ENCODE results near the gene KDM4C. TPM values are rescaled to one million over a fixed set of nuclear protein-coding genes. Genes with fewer than 3 reads are reported as not detected.

Gene KDM4C
- polyA plus RNA-seq, 1 donor (not counting 4 experiments of a cell fraction or from before 2014, with no cell fraction given) = 17.2 TPM

DNA sequence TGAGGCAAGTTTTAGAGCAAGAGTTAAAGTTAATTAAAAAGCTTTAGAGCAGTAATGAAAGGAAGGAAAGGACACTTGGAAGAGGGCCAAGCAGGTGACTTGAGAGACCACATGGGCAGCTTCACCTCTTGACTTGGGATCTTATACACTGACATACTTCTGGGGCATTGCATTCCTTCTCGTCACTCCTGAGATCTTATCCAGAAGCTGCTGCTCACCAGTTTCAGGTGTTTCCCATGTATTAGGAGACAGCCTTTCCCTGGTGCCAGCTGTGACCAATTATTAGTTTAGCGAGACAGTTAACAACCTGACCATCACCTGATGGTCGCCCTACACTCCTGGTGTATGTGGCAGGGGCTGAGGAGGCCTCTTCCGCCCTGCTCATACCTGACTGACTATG is 382.1 kb downstream of the KDM4C start:
- dilution Hi-C loops (cut with MboI; ENCODE audit: extremely low pct_ligation_motif_present, low sequenced_read_pairs) = no loop called here
- Histone ChIP-seq H2AFZ (ENCODE audit: control insufficient read depth, low read length) (no peak overlapping the region), H3K4me2 (ENCODE audit: control insufficient read depth, extremely low read depth, insufficient read depth, low read depth, low read length) (no peak overlapping the region), H3K4me3 (ENCODE audit: control insufficient read depth in 2 of 3, extremely low read depth in 1 of 3, insufficient read depth in 2 of 3, low read depth in 1 of 3, low read length in 3 of 3) (no peak overlapping the region), H3K36me3 (ENCODE audit: control insufficient read depth in 2 of 2, extremely low read depth in 1 of 2, insufficient read depth in 2 of 2, low read length in 2 of 2) (peaks cover 0 to 2% of the 10 kb centered on the region in 2 experiments), H4K20me1 (ENCODE audit: control insufficient read depth, extremely low read depth, insufficient read depth, low read length) (no peaks in the 10 kb centered on the region), H3K79me2 (ENCODE audit: control insufficient read depth, insufficient read depth, low read length) (no peaks in the 10 kb centered on the region), H3K9ac (ENCODE audit: control insufficient read depth, extremely low read depth, insufficient read depth, low read length) (no peak overlapping the region), H3K4me1 (ENCODE audit: control insufficient read depth, extremely low read depth, insufficient read depth, low read length) (no peaks in the 10 kb centered on the region), H3K9me1 (ENCODE audit: control insufficient read depth, extremely low read depth, insufficient read depth, low read length) (no peaks in the 10 kb centered on the region), H3K9me3 (ENCODE audit: control insufficient read depth, low read depth, low read length) (no peaks in the 10 kb centered on the region), H3K27ac (ENCODE audit: control insufficient read depth, insufficient read depth, low read length) (no peak overlapping the region), H3K27me3 (ENCODE audit: control insufficient read depth, extremely low read depth, insufficient read depth, low read length) (no peaks in the 10 kb centered on the region)
- FAIRE-seq (no peak), DNase-seq (ENCODE audit: low read depth, low spot score) (no peak)
- TF ChIP-seq EZH2 (IDR thresholded peaks at IDR 0.05; ENCODE audit: low read length) (no peak), CTCF (optimal IDR thresholded peaks at IDR 0.05 in 1 of 3, IDR thresholded peaks at IDR 0.05 in 1 of 3, conservative IDR thresholded peaks at IDR 0.05 in 1 of 3; ENCODE audit: extremely low read depth in 1 of 3, insufficient read depth in 2 of 3, low read length in 3 of 3) (no peak)

- dilution Hi-C loops (cut with MboI; ENCODE audit: extremely low pct_ligation_motif_present, low sequenced_read_pairs) = no loop called here
- Histone ChIP-seq H3K4me1 (ENCODE audit: control insufficient read depth, extremely low read depth, insufficient read depth, low read length) (no peaks in the 10 kb centered on the region), H3K79me2 (ENCODE audit: control insufficient read depth, insufficient read depth, low read length) (no peaks in the 10 kb centered on the region), H3K4me3 (ENCODE audit: control insufficient read depth in 2 of 3, extremely low read depth in 1 of 3, insufficient read depth in 2 of 3, low read depth in 1 of 3, low read length in 3 of 3) (no peak overlapping the region), H3K4me2 (ENCODE audit: control insufficient read depth, extremely low read depth, insufficient read depth, low read depth, low read length) (no peak overlapping the region), H3K27me3 (ENCODE audit: control insufficient read depth, extremely low read depth, insufficient read depth, low read length) (no peaks in the 10 kb centered on the region), H3K9me1 (ENCODE audit: control insufficient read depth, extremely low read depth, insufficient read depth, low read length) (no peaks in the 10 kb centered on the region), H4K20me1 (ENCODE audit: control insufficient read depth, extremely low read depth, insufficient read depth, low read length) (no peaks in the 10 kb centered on the region), H3K27ac (ENCODE audit: control insufficient read depth, insufficient read depth, low read length) (no peak overlapping the region), H3K9me3 (ENCODE audit: control insufficient read depth, low read depth, low read length) (no peaks in the 10 kb centered on the region), H2AFZ (ENCODE audit: control insufficient read depth, low read length) (no peak overlapping the region), H3K36me3 (ENCODE audit: control insufficient read depth in 2 of 2, extremely low read depth in 1 of 2, insufficient read depth in 2 of 2, low read length in 2 of 2) (peaks cover 0 to 2% of the 10 kb centered on the region in 2 experiments), H3K9ac (ENCODE audit: control insufficient read depth, extremely low read depth, insufficient read depth, low read length) (no peak overlapping the region)
- TF ChIP-seq CTCF (optimal IDR thresholded peaks at IDR 0.05 in 1 of 3, IDR thresholded peaks at IDR 0.05 in 1 of 3, conservative IDR thresholded peaks at IDR 0.05 in 1 of 3; ENCODE audit: extremely low read depth in 1 of 3, insufficient read depth in 2 of 3, low read length in 3 of 3) (no peak), EZH2 (IDR thresholded peaks at IDR 0.05; ENCODE audit: low read length) (no peak)
- DNase-seq (ENCODE audit: low read depth, low spot score) = no peak
- FAIRE-seq = no peak
Observed at GRCh38 chr9:7140401-7140800, 382.6 kb downstream of the KDM4C start.
